SHP77 (cell line): ENCODE results near the gene LAG3.
A peak's percentile ranks its signal among the peaks of the same experiment; 100 is the strongest.

Source experiments
- DNase-seq, 2 experiments: peaks; one replicate each; lab custom pipeline; 2025; lab: John Stamatoyannopoulos, UW

LAG3 gene

DNA sequence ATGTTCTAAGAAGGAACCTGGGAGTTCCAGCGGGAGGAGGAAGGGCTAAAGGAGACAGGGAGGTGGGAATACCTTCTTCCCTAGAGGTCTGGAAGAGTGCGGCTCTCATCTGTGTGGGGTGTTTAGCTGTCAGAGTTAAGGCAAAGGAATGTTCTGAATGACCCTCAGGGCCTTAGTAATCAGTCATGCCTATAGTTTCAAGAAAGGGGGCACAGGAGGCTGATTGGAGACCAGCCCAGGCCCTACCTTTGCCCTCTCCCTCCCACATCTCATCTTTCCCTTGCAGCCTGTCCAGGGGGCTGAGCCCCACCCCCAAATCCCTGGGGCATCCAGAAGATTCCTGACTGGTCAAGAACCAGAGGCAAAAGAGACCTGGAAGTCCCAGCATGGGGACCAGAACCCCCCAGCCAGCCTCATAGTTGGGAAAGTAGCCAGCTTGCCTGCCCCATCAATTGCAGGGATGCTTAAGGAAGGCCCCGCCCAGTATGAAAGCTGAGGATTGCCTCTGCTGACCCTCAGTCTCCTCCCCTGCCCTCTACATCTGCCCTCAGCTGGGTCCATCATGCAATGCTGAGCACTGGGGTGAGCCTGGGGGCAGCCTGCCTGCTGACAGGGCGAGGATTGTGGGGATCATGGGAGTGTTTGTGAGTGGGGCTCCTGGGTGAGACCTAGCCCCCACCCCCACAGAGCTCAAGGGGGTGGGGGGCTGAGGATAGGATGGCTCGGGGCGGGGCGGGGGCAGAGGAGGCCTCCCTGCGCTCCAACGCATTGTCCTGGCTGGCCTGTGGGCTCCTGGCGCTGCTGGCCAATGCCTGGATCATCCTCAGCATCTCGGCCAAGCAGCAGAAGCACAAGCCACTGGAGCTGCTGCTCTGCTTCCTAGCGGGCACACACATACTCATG is 51.1 kb downstream of the LAG3 start:
- no peak for DNase-seq

DNA sequence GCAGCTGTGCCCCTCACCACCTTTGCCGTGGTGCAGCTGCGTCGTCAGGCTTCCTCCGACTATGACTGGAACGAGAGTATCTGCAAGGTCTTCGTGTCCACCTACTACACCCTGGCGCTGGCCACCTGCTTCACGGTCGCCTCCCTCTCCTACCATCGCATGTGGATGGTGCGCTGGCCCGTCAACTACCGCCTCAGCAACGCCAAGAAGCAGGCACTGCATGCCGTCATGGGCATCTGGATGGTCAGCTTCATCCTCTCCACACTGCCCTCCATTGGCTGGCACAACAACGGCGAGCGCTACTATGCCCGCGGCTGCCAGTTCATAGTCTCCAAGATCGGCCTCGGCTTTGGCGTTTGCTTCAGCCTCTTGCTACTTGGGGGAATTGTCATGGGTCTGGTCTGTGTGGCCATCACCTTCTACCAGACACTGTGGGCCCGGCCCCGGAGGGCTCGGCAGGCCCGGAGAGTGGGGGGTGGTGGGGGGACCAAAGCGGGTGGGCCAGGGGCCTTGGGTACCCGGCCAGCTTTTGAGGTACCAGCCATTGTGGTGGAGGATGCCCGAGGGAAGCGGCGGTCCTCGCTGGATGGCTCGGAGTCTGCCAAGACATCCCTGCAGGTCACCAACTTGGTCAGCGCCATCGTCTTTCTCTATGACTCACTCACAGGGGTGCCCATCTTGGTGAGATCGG is 51.9 kb downstream of the LAG3 start:
- DNase-seq: no peak

DNA sequence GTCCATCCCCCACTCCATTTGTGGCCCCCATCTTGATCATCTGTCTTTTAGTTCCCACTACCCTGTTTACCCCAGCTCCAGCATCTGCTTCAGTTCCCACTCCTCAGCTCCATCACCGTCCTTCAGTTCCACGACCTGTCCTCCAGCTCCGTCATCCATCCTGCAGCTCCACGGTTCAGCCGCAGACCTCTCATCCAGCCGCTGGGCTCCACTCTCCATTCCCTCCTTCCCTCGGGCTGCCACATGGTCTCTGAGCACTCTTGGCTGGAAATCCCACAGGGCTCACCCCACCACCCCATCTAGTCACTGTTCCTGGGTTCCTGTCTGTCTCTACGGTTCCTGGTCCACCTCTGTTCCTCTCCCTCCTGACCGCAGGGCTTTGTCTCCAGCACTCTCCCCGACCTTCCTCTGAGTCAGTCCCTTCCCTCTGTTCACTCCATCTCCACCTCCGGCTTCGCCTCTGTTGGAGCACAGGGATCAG is 52.6 kb downstream of the LAG3 start:
- DNase-seq: no peak

DNA sequence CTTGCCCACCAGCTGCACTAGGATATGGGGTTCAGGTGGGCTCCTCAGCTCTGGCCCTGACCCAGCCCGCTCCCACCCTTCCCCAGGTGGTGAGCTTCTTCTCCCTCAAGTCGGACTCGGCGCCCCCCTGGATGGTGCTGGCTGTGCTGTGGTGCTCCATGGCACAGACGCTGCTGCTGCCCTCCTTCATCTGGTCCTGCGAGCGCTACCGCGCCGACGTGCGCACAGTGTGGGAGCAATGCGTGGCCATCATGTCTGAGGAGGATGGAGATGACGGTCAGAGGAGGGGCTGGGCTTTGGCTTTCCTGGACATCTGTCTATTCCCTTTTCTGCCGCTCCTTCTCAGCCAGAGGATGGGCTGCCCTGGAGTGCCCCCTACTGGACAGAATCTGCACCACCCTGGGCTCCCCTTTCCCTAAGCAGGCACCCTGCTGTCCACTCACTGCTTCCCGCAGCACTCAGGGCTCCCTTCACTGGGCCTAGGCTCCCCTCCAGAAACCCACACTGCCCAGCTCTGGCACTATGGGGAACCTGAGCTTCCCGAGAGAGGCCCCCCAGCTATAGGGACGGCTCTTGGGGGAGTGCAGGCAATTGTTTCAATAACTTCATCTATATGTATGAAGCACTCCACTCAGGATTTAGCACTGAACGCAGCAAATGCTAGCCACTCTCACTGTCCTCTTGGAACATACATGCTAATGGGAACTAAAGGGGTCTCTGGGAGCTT is 53.2 kb downstream of the LAG3 start:
- peak; percentile 15 to 51 for DNase-seq

DNA sequence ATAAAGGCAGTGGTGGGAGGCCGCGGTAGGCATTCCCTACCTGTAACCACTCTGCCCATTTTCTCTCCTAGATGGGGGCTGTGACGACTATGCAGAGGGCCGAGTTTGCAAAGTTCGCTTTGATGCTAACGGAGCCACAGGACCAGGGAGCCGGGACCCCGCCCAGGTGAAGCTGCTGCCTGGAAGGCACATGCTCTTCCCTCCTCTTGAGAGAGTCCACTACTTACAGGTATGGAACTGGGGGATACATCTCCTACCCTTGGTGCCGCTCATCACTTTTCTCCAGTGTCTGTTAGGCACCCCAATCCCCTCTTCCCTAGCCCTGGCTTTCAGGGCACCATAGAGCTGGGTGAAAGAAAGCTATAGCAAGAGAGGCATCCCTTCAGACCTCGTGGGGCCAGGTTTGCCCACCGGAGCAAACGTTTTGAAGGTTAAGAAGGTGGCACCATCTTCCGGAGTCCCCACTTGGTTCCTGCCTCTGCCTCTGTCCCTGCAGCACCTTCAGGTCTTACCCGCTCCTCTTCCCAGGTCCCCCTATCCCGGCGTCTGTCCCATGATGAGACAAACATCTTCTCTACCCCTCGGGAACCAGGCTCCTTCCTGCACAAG is 53.9 kb downstream of the LAG3 start:
- no peak for DNase-seq

DNA sequence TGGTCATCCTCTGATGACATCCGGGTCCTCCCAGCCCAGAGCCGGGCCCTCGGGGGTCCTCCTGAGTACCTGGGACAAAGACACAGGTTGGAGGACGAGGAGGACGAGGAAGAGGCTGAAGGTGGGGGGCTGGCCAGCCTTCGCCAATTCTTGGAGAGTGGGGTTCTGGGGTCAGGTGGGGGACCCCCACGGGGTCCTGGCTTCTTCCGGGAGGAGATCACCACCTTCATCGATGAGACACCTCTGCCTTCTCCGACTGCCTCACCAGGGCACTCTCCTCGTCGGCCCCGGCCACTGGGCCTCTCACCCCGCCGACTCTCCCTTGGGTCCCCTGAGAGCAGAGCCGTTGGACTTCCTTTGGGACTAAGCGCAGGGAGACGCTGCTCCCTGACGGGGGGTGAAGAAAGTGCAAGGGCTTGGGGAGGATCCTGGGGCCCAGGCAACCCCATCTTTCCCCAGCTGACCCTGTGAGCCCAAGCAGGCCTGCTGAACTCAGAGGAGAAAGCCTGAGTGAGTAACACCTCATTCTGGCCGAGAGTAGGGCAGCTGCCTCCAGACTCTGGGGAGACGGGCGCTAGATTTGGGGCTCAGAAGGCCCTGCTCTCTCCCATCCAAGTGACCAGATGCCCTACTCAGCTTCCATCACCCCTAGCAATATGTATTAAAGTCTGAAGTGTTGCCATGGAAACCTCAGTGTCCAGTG is 54.6 kb downstream of the LAG3 start:
- DNase-seq: no peak

DNA sequence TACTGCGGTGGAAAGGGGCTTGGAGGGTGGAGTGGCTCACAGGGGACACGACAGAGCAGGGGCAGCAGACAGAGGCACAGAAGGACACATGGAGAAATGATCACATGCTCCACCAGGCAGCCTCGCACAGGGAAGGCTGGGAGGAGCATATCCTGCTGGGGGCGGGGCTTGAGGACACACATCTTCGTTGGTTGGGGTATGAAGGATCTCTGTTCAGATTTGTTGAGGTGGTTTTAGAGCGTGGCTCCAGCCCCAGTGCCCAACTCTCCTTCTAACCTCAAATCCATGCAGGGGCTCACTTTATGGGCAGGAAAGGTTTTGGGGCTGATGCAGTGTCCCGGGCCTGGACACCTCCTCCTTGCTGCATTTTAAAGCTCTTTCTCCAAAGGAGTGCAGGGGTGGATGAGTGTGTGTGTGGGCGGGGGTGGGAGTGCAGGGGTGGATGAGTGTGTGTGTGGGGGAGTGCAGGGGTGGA is 55.2 kb downstream of the LAG3 start:
- peak; percentile 36 to 60 for DNase-seq
